Loucy (cell line): ENCODE data around the gene ATP13A1.

Source experiments
- H2AFZ ChIP-seq: fragments of 200-600 bp; sonication (generic); 2 replicates; pipeline ENCODE4 v1.6.0; 2016; ENCODE audit warnings: antibody characterized with exemption, mild to moderate bottlenecking, low read length, moderate library complexity
- H3F3A ChIP-seq: fragments of 200-600 bp; 2 replicates; pipeline ENCODE4 v1.6.0; 2016; ENCODE audit warnings: antibody characterized with exemption, low read depth, mild to moderate bottlenecking
- H3K27me3 ChIP-seq: fragments of 200-600 bp; sonication (generic); 2 replicates; pipeline ENCODE4 v1.6.1; 2014; ENCODE audit warnings: low read length, mild to moderate bottlenecking; ENCODE audit not compliant: insufficient read depth, poor library complexity, severe bottlenecking
- H3K36me3 ChIP-seq: fragments of 200-600 bp; sonication (generic); 2 replicates; pipeline ENCODE4 v1.6.1; 2016; ENCODE audit warnings: low read length; ENCODE audit not compliant: insufficient read depth
- H3K4me1 ChIP-seq: fragments of 200-600 bp; sonication (generic); 2 replicates; pipeline ENCODE4 v1.5.1; 2014; ENCODE audit warnings: low read length, mild to moderate bottlenecking; ENCODE audit not compliant: insufficient read depth, poor library complexity, severe bottlenecking
- H3K4me2 ChIP-seq: fragments of 200-600 bp; sonication (generic); 2 replicates; pipeline ENCODE4 v1.6.0; 2014; ENCODE audit warnings: antibody characterized with exemption, low read length, low read depth, mild to moderate bottlenecking; ENCODE audit not compliant: poor library complexity, severe bottlenecking
- H3K4me3 ChIP-seq: fragments of 200-600 bp; sonication (generic); 2 replicates; pipeline ENCODE4 v1.5.1; 2014; ENCODE audit warnings: low read length, mild to moderate bottlenecking, mixed read lengths; ENCODE audit not compliant: poor library complexity, severe bottlenecking
- H3K79me2 ChIP-seq: fragments of 200-600 bp; sonication (generic); 2 replicates; pipeline ENCODE4 v1.6.1; 2014; ENCODE audit warnings: low read length; ENCODE audit not compliant: insufficient read depth
- H3K9ac ChIP-seq: fragments of 200-600 bp; sonication (generic); 2 replicates; pipeline ENCODE4 v1.6.0; 2014; ENCODE audit warnings: mild to moderate bottlenecking, low read depth, low read length, moderate library complexity; ENCODE audit not compliant: poor library complexity, severe bottlenecking
- H3K9me2 ChIP-seq: fragments of 200-600 bp; sonication (generic); replicated peaks from 2 replicates; pipeline ENCODE4 v1.6.1; 2016; ENCODE audit warnings: low read depth, low read length, mixed read lengths
- H3K9me3 ChIP-seq: fragments of 200-600 bp; sonication (generic); 2 replicates; pipeline ENCODE4 v1.6.1; 2014; ENCODE audit warnings: mild to moderate bottlenecking, antibody characterized with exemption, low read length, low read depth; ENCODE audit not compliant: insufficient read depth
- H4K20me1 ChIP-seq: fragments of 200-600 bp; sonication (generic); 2 replicates; pipeline ENCODE4 v1.6.0; 2014; ENCODE audit warnings: antibody characterized with exemption, low read length, mild to moderate bottlenecking; ENCODE audit not compliant: insufficient read depth, poor library complexity, severe bottlenecking
- CTCF ChIP-seq: fragments of 200-600 bp; sonication (generic); conservative IDR thresholded peaks from 2 replicates; pipeline ENCODE4 v1.5.1; 2014; ENCODE audit warnings: mild to moderate bottlenecking, antibody characterized with exemption, low read length
- EZH2phosphoT487 ChIP-seq: fragments of 200-600 bp; IDR thresholded peaks from 2 replicates; pipeline ENCODE4 v1.6.1; 2018; ENCODE audit warnings: antibody characterized with exemption, mild to moderate bottlenecking, moderate library complexity, borderline replicate concordance

ATP13A1 gene

DNA sequence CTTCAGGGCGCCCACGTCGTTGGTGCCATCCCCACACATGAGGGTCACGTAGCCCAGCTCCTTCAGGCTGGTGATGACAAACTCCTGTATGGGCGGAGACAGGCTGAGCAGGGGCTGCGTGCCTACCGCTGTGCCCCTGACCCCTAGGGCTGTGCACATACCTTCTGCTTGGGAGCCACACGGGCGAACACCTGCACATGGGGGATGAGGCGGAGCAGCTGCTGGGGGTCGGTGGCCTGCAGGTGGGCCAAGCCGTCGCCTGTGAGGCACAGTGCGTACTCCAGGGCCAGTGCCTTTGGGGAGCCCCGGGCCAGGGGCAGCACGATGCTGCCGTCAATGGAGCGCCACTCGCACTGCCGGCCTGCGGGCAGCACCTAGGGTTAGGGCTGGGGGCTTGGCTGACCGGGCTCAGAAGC lies 13.9 kb downstream of the ATP13A1 start:
- H3K9me2 ChIP-seq = no peaks in the 10 kb centered on the region
- H3K4me2 ChIP-seq = no peak overlapping the region
- no peak overlapping the region for H3K9ac ChIP-seq
- no peak overlapping the region for H3K4me3 ChIP-seq
- no peaks in the 10 kb centered on the region for H3K79me2 ChIP-seq
- H3K4me1 ChIP-seq = no peaks in the 10 kb centered on the region
- no peaks in the 10 kb centered on the region for H3K27me3 ChIP-seq
- peaks cover 68% of the 10 kb centered on the region; the same call in 1 of the 2 replicates for H3K36me3 ChIP-seq
- no peaks in the 10 kb centered on the region for H3K9me3 ChIP-seq
- no peaks in the 10 kb centered on the region for H3F3A ChIP-seq
- H2AFZ ChIP-seq = no peak overlapping the region
- TF ChIP-seq CTCF (no peak), EZH2phosphoT487 (no peak)
- no peaks in the 10 kb centered on the region for H4K20me1 ChIP-seq

DNA sequence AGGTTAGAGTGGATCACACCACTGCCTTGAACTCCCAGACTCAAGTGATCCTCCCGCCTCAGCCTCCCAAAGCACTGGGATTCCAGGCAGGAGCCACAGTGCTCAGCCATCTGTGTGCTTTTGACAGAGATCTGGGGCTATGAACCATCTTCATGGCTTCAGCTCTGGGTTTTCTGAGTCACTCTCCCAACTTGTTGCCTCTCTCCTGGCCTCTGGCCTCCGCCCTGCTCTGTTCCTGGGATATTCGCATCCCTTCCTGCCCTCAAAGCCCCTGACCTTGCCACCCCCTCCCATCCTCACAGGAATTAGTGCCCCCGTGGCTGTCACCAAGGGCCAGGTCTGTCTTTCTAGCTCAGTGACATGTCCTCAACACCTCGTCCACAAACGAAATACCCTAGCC lies 14.3 kb downstream of the ATP13A1 start:
- H3K9ac ChIP-seq = no peak overlapping the region
- no peak overlapping the region for H2AFZ ChIP-seq
- H3K27me3 ChIP-seq = no peaks in the 10 kb centered on the region
- H4K20me1 ChIP-seq = no peaks in the 10 kb centered on the region
- H3K9me2 ChIP-seq = no peaks in the 10 kb centered on the region
- H3K9me3 ChIP-seq = no peaks in the 10 kb centered on the region
- H3K4me3 ChIP-seq = no peak overlapping the region
- H3K4me1 ChIP-seq = no peaks in the 10 kb centered on the region
- peaks cover 64% of the 10 kb centered on the region; the same call in 1 of the 2 replicates for H3K36me3 ChIP-seq
- H3K4me2 ChIP-seq = no peak overlapping the region
- no peaks in the 10 kb centered on the region for H3K79me2 ChIP-seq
- H3F3A ChIP-seq = no peaks in the 10 kb centered on the region
- TF ChIP-seq CTCF (no peak), EZH2phosphoT487 (no peak)

- no peak overlapping the region for H2AFZ ChIP-seq
- H3F3A ChIP-seq = no peaks in the 10 kb centered on the region
- H4K20me1 ChIP-seq = no peaks in the 10 kb centered on the region
- peaks cover 45% of the 10 kb centered on the region; the same call in 1 of the 2 replicates for H3K36me3 ChIP-seq
- TF ChIP-seq EZH2phosphoT487 = no peak
- no peak for TF ChIP-seq CTCF
- no peaks in the 10 kb centered on the region for H3K9me2 ChIP-seq
- H3K4me1 ChIP-seq = peaks cover 6% of the 10 kb centered on the region
- H3K9ac ChIP-seq = no peak overlapping the region
- no peak overlapping the region for H3K4me2 ChIP-seq
- H3K4me3 ChIP-seq = no peak overlapping the region
- H3K27me3 ChIP-seq = no peaks in the 10 kb centered on the region
- H3K79me2 ChIP-seq = peaks cover 10% of the 10 kb centered on the region; the same call in 1 of the 2 replicates
- H3K9me3 ChIP-seq = no peaks in the 10 kb centered on the region
Measured at GRCh38 chr19:19647037-19647835, 16.2 kb downstream of the ATP13A1 start.
